ENCODE data around the gene CIZ1. TPM values are rescaled to one million over a fixed set of nuclear protein-coding genes. Genes with fewer than 3 reads are reported as not detected.

CIZ1 gene
- total and polyA plus RNA-seq, 9 of the 15 experiments (the other 6 are each of a cell fraction or from before 2014, with no cell fraction given): 6.6 to 329 (median 87.8) TPM

GRCh38 chr9:128180447-128180846, 10.9 kb downstream of the CIZ1 start:
- H3K4me2 ChIP-seq (ENCODE audit: insufficient read depth, low read length): no peak overlapping the region
- no peaks in the 10 kb centered on the region for H3K27me3 ChIP-seq (ENCODE audit: control insufficient read depth in 2 of 2, insufficient read depth in 2 of 2, low read length in 2 of 2)
- H2AFZ ChIP-seq (ENCODE audit: low read depth, low read length): no peak overlapping the region
- peaks cover 3% of the 10 kb centered on the region; the same call in 1 of the 2 replicates for H4K20me1 ChIP-seq (replicated peaks; ENCODE audit: control insufficient read depth, insufficient read depth, low read length)
- in situ Hi-C loops (cut with MboI) (no loop called here), intact Hi-C loops (cut with micrococcal nuclease) (loop anchor here (2.0 kb wide), 1 partner anchor 160 kb away; the partner anchor contains the start of gene SLC27A4)
- TF ChIP-seq POLR2G (IDR thresholded peaks at IDR 0.05; ENCODE audit: low read depth, low read length) (peak; percentile 38; the same call in 1 of the 2 replicates), MAFF (IDR thresholded peaks at IDR 0.05; ENCODE audit: low read length) (no peak), ETS1 (conservative IDR thresholded peaks at IDR 0.05; ENCODE audit: control insufficient read depth, low read depth, low read length) (0 out of 2 replicates have a peak, but pooled peaks have one; percentile 25), CEBPG (CRISPR knock-in tag; IDR thresholded peaks at IDR 0.05) (0 out of 2 replicates have a peak, but pooled peaks have one; percentile 4), CEBPG (tag; conservative IDR thresholded peaks at IDR 0.05 in 1 of 2, IDR thresholded peaks at IDR 0.05 in 1 of 2) (no peak), RBFOX2 (IDR thresholded peaks at IDR 0.05; ENCODE audit: low read depth, low read length) (peak; percentile 44), CREB3L1 (IDR thresholded peaks at IDR 0.05; ENCODE audit: borderline replicate concordance, low read depth) (no peak), FOXJ2 (tag; IDR thresholded peaks at IDR 0.05) (no peak)
- ATAC-seq: no peak
- peaks cover 86% of the 10 kb centered on the region for H3K36me3 ChIP-seq (ENCODE audit: control insufficient read depth, insufficient read depth, low read length)
- ChIA-PET POLR2A (interaction anchor here (0.8 to 12.6 kb wide), 3 partner anchors 10 to 16 kb away, joined by 4 to 155 read pairs (median 78); partner anchors contain the start of genes BBLN and CIZ1), CTCF (ENCODE audit: low intra/inter-chr PET ratio) (interaction anchor here (1.6 kb wide), 1 partner anchor 1603 kb away, joined by 3 read pairs; no protein-coding TSS in a partner anchor)
- WGBS (ENCODE audit: insufficient coverage, low coverage, missing lambda C conversion rate): over 99% methylated on average over 8 of the region's 8 CpGs
- H3K9me3 ChIP-seq (replicated peaks; ENCODE audit: control insufficient read depth, insufficient read depth, low read depth, low read length): no peaks in the 10 kb centered on the region
- peaks cover 0 to 28% of the 10 kb centered on the region in 2 experiments; a peak in 2 of 5 replicates for H3K4me1 ChIP-seq (replicated peaks in 1 of 2; ENCODE audit: control insufficient read depth in 2 of 2, insufficient read depth in 2 of 2, low read length in 2 of 2)
- no peak overlapping the region for H3K27ac ChIP-seq (ENCODE audit: extremely low read depth, low read depth, low read length)
- FAIRE-seq: no peak
- H3K9ac ChIP-seq (ENCODE audit: insufficient read depth in 1 of 2, low read depth in 2 of 2, low read length in 2 of 2): peak overlapping the region in 1 of 2 experiments; percentile 1; a peak in 1 of 4 replicates
- BruUV-seq (replicated peaks): no TSS peak
- H3K79me2 ChIP-seq (ENCODE audit: control insufficient read depth, insufficient read depth, low read length): no peaks in the 10 kb centered on the region
- no peaks in the 10 kb centered on the region for H3K9me1 ChIP-seq (ENCODE audit: control insufficient read depth, insufficient read depth, low read length)
- no peak for DNase-seq (ENCODE audit: extremely low read depth in 1 of 4, low spot score in 3 of 4)
- H3K4me3 ChIP-seq: no peak overlapping the region

Measured in K562 (cell line).